Measurements from ENCODE around the gene ATP10A.
A peak's percentile ranks its signal among the peaks of the same experiment; 100 is the strongest.
"Not testable (repeated sequence)": the region's sequence is repeated elsewhere in the genome, so short reads cannot be mapped to it uniquely, and the experiment has no call there.

Gene ATP10A

DNA sequence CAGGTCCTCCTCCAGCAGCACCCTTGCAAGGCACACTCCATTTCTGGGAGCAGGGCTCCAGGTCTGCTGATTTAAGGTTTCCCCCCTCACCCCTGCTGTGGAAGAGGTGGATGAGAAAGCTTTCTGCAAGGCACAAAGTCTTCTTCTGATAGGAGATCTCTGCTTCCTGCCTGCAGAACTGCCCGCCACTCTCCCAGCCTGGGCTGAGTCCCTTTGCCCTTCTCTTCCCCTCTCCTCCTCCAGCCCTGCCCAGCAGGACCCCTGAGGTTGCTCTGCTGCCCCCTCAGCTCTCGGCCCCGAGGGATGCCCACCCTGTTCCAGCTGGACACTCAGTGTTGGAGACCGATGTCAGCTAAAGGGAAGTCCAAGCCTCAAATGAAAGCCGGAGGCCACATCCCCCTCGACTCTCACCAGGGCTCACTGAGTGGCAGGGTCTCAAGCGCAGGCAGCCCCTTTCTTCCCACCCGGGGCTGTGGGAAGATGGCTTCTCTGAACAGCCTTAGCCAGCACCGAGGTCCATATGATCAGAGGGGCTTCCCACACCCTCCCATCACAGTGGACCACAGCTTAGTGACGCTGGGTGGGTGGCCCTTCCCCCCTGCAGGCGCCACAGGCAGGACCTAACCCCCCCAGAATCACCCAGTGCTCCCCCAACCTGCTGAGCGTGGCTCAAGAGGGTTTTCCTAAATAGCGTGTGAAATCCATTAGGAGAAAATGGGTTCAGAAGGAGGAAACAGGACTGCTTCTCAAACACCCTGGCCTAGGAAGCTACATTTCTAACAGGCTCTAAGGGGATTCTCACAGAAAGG is 4.0 kb downstream of the ATP10A start:
- Histone ChIP-seq H3K4me2 (ENCODE audit: low read length) (peak overlapping the region; percentile 3), H3K36me3 (ENCODE audit: control insufficient read depth, insufficient read depth, low read length) (no peaks in the 10 kb centered on the region), H3K9me3 (ENCODE audit: control insufficient read depth, low read length) (no peaks in the 10 kb centered on the region), H3K9ac (no peak overlapping the region), H3K27me3 (ENCODE audit: control insufficient read depth, insufficient read depth, low read length) (no peaks in the 10 kb centered on the region), H3K79me2 (peaks cover 13% of the 10 kb centered on the region), H3K27ac (no peak overlapping the region), H3K4me1 (no peaks in the 10 kb centered on the region), H2AFZ (no peak overlapping the region), H3K4me3 (ENCODE audit: low read depth, low read length) (no peak overlapping the region)
- TF ChIP-seq, protein P1, sequence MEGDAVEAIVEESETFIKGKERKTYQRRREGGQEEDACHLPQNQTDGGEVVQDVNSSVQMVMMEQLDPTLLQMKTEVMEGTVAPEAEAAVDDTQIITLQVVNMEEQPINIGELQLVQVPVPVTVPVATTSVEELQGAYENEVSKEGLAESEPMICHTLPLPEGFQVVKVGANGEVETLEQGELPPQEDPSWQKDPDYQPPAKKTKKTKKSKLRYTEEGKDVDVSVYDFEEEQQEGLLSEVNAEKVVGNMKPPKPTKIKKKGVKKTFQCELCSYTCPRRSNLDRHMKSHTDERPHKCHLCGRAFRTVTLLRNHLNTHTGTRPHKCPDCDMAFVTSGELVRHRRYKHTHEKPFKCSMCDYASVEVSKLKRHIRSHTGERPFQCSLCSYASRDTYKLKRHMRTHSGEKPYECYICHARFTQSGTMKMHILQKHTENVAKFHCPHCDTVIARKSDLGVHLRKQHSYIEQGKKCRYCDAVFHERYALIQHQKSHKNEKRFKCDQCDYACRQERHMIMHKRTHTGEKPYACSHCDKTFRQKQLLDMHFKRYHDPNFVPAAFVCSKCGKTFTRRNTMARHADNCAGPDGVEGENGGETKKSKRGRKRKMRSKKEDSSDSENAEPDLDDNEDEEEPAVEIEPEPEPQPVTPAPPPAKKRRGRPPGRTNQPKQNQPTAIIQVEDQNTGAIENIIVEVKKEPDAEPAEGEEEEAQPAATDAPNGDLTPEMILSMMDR (IDR thresholded peaks at IDR 0.05): no peak

DNA sequence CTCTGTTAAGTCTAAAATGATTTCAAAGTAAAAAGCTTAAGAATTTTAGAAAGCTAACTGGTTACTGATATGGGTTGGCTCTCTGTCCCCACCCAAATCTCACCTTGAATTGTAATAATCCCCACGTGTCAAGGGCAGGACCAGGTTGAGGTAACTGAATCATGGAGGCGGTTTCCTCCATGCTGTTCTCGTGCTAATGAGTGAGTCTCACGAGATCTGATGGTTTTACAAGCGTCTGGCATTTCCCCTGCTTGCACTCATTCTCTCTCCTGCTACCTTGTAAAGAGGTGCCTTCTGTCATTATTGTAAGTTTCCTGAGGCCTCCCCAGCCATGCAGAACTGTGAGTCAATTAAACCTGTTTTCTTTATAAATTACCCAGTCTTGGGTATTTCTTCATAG is 7.1 kb downstream of the ATP10A start:
- not testable (repeated sequence) for H3K27me3 ChIP-seq (ENCODE audit: control insufficient read depth, insufficient read depth, low read length); H3K27ac ChIP-seq; H3K4me3 ChIP-seq (ENCODE audit: low read depth, low read length); H3K4me1 ChIP-seq; H3K9me3 ChIP-seq (ENCODE audit: control insufficient read depth, low read length); H3K36me3 ChIP-seq (ENCODE audit: control insufficient read depth, insufficient read depth, low read length); H2AFZ ChIP-seq; H3K4me2 ChIP-seq (ENCODE audit: low read length); H3K9ac ChIP-seq; H3K79me2 ChIP-seq

DNA sequence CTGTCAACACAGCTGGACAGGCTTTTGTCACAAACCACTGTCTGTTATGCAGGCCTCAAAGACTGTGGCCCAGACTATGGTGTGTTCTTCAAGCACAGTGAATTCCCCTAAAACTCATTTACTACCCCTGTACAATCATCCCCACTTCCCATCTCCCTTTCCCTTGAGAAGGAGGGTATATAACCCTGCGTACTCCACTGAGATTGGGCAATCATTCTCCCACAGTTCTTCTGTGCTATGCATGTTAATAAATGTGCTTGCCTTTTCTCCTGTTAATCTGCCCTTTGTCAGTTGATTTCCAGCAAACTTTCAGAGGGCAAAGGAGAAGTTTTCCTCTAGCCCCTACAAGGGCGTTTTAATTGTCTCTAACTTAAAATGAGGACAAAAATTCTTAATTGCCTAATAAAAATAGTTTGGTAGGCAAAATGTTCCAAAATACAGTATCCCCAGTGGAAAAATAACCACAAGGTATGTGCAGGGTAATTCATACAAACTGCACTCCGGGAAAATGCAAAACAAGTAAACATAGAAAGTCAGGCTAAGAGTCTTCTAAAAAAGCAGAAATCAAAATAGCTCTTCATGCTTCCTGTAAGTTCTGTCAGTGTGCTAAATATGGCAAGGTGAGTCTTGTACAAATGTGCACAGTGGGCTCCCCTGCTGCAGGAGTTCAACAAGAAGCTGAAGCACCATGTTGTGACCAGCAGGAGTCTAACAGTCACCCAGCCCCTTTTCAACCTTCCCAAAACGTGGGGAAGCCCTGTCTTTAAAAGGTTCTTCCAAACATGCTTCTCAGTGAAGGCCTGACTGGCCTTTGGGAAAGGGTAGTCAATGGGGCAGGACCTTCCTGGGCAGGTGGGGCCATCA is 10.2 kb downstream of the ATP10A start:
- no peaks in the 10 kb centered on the region for H3K36me3 ChIP-seq (ENCODE audit: control insufficient read depth, insufficient read depth, low read length)
- no peak overlapping the region for H2AFZ ChIP-seq
- no peak overlapping the region for H3K4me2 ChIP-seq (ENCODE audit: low read length)
- H3K9me3 ChIP-seq (ENCODE audit: control insufficient read depth, low read length): no peaks in the 10 kb centered on the region
- no peak overlapping the region for H3K4me3 ChIP-seq (ENCODE audit: low read depth, low read length)
- no peak overlapping the region for H3K27ac ChIP-seq
- peaks cover 8% of the 10 kb centered on the region for H3K4me1 ChIP-seq
- H3K27me3 ChIP-seq (ENCODE audit: control insufficient read depth, insufficient read depth, low read length): no peaks in the 10 kb centered on the region
- TF ChIP-seq, protein P1 (IDR thresholded peaks at IDR 0.05): no peak
- H3K79me2 ChIP-seq: peaks cover 3% of the 10 kb centered on the region
- no peak overlapping the region for H3K9ac ChIP-seq

DNA sequence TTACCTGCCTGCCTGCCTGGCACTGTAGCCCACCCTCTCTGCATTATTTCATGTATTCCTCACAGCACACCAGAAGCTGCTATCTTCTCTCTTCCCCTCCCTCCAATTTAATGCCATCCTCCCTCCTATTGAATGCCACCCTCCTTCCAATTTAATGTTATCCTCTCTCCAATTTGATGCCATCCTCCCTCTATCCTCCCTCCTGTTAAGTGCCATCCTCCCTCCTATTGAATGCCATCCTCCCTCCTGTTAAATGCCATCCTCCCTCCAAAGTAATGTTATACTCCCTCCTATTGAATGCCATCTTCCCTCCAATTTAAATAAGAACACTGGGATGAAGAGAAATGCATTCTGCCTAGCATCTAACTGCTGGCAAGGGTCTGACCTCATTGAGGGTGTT is 11.1 kb downstream of the ATP10A start:
- Histone ChIP-seq H3K4me2 (ENCODE audit: low read length) (no peak overlapping the region), H3K79me2 (peaks cover 3% of the 10 kb centered on the region), H3K27me3 (ENCODE audit: control insufficient read depth, insufficient read depth, low read length) (no peaks in the 10 kb centered on the region), H2AFZ (no peak overlapping the region), H3K36me3 (ENCODE audit: control insufficient read depth, insufficient read depth, low read length) (no peaks in the 10 kb centered on the region), H3K4me1 (peaks cover 8% of the 10 kb centered on the region), H3K4me3 (ENCODE audit: low read depth, low read length) (no peak overlapping the region), H3K27ac (no peak overlapping the region), H3K9me3 (ENCODE audit: control insufficient read depth, low read length) (no peaks in the 10 kb centered on the region), H3K9ac (no peak overlapping the region)
- TF ChIP-seq, protein P1 (IDR thresholded peaks at IDR 0.05): no peak
